ENCODE results near the gene BLVRA. TPM values are rescaled to one million over a fixed set of nuclear protein-coding genes. Genes with fewer than 3 reads are reported as not detected.
A peak's percentile ranks its signal among the peaks of the same experiment; 100 is the strongest.
"Not testable (repeated sequence)": the region's sequence is repeated elsewhere in the genome, so short reads cannot be mapped to it uniquely, and the experiment has no call there.

Gene BLVRA
- polyA plus RNA-seq, 2 of the 4 experiments (the other 2 are of a cell fraction), result 68.5 to 85.4 TPM

DNA sequence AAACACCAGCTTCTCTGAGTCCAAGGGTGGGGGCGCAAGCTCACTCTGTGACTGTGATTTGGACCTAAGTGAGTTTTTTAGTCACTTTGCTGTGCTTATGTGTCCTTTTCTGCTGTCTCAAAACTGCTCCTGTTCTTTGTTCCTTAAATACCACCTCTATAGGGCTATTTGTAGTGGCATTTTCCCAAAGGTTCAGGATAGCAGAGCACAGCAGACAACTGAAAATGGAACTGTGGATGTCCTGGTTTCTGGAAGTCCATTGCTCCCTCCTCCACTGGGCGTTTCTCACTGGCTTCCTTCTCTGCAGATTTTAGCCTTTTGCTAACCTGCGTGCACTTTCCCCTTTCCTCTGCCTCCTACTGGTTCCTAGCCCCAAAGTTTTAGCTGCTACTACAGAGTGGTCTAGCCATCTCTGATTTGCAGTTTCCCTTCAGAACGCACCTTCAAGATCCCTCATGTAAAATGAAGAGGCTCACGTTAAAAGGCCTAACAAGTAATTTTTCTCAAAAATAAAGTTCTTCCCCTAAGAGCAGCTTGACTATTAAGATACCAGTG lies 25.6 kb downstream of the BLVRA start:
- DNase-seq (ENCODE audit: low read depth in 1 of 2, low spot score in 1 of 2), result no peak
- CTCF ChIA-PET, result interaction anchor here (0.7 to 1.4 kb wide), 4 partner anchors 15 to 201 kb away, joined by 3 to 4 read pairs (median 3); partner anchors contain the start of gene STK17A
- Histone ChIP-seq H3K9me3 (no peaks in the 10 kb centered on the region), H3K4me1 (peaks cover 43% of the 10 kb centered on the region), H3K4me2 (no peak overlapping the region), H3K4me3 (no peak overlapping the region), H3K27ac (peak overlapping the region in 1 of 2 experiments; percentile 2; a peak in 1 of 6 replicates)
- TF ChIP-seq GATA3 (IDR thresholded peaks at IDR 0.05; ENCODE audit: borderline replicate concordance), result no peak
- TF ChIP-seq, protein P1, sequence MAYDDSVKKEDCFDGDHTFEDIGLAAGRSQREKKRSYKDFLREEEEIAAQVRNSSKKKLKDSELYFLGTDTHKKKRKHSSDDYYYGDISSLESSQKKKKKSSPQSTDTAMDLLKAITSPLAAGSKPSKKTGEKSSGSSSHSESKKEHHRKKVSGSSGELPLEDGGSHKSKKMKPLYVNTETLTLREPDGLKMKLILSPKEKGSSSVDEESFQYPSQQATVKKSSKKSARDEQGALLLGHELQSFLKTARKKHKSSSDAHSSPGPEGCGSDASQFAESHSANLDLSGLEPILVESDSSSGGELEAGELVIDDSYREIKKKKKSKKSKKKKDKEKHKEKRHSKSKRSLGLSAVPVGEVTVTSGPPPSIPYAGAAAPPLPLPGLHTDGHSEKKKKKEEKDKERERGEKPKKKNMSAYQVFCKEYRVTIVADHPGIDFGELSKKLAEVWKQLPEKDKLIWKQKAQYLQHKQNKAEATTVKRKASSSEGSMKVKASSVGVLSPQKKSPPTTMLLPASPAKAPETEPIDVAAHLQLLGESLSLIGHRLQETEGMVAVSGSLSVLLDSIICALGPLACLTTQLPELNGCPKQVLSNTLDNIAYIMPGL (CRISPR knock-in tag; IDR thresholded peaks at IDR 0.05; ENCODE audit: borderline replicate concordance), result no peak
- TF ChIP-seq ESRRA (IDR thresholded peaks at IDR 0.05; ENCODE audit: borderline replicate concordance, low read length), result no peak
- TF ChIP-seq, protein P2, sequence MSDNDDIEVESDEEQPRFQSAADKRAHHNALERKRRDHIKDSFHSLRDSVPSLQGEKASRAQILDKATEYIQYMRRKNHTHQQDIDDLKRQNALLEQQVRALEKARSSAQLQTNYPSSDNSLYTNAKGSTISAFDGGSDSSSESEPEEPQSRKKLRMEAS (IDR thresholded peaks at IDR 0.05), result no peak
- no peak for TF ChIP-seq POLR2AphosphoS2 (conservative IDR thresholded peaks at IDR 0.05; ENCODE audit: low read length)
- TF ChIP-seq SREBF2 (IDR thresholded peaks at IDR 0.05), result no peak
- TF ChIP-seq, protein P3, sequence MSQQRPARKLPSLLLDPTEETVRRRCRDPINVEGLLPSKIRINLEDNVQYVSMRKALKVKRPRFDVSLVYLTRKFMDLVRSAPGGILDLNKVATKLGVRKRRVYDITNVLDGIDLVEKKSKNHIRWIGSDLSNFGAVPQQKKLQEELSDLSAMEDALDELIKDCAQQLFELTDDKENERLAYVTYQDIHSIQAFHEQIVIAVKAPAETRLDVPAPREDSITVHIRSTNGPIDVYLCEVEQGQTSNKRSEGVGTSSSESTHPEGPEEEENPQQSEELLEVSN (IDR thresholded peaks at IDR 0.05; ENCODE audit: borderline replicate concordance, low read depth), result no peak
- TF ChIP-seq, protein P4, sequence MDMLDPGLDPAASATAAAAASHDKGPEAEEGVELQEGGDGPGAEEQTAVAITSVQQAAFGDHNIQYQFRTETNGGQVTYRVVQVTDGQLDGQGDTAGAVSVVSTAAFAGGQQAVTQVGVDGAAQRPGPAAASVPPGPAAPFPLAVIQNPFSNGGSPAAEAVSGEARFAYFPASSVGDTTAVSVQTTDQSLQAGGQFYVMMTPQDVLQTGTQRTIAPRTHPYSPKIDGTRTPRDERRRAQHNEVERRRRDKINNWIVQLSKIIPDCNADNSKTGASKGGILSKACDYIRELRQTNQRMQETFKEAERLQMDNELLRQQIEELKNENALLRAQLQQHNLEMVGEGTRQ (IDR thresholded peaks at IDR 0.05), result no peak
- TF ChIP-seq, protein P5, sequence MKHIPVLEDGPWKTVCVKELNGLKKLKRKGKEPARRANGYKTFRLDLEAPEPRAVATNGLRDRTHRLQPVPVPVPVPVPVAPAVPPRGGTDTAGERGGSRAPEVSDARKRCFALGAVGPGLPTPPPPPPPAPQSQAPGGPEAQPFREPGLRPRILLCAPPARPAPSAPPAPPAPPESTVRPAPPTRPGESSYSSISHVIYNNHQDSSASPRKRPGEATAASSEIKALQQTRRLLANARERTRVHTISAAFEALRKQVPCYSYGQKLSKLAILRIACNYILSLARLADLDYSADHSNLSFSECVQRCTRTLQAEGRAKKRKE (CRISPR knock-in tag; IDR thresholded peaks at IDR 0.05; ENCODE audit: low read depth), result no peak
- no peak for TF ChIP-seq SMC3 (IDR thresholded peaks at IDR 0.05)
- TF ChIP-seq CEBPB (IDR thresholded peaks at IDR 0.05), result no peak
- TF ChIP-seq KDM5A (IDR thresholded peaks at IDR 0.05), result no peak
- TF ChIP-seq HOXA7 (CRISPR knock-in tag; IDR thresholded peaks at IDR 0.05), result no peak
- TF ChIP-seq JUNB (IDR thresholded peaks at IDR 0.05), result no peak
- no peak for TF ChIP-seq TP53 (CRISPR knock-in tag; IDR thresholded peaks at IDR 0.05)
- WGBS (ENCODE audit: missing lambda C conversion rate), result 87% methylated on average over 5 of the region's 5 CpGs
- no peak for FAIRE-seq
- no peak for ATAC-seq
- POLR2A ChIA-PET, result interaction anchor here (0.7 kb wide), 1 partner anchor 55 kb away, joined by 4 read pairs; the partner anchor contains the start of gene COA1

DNA sequence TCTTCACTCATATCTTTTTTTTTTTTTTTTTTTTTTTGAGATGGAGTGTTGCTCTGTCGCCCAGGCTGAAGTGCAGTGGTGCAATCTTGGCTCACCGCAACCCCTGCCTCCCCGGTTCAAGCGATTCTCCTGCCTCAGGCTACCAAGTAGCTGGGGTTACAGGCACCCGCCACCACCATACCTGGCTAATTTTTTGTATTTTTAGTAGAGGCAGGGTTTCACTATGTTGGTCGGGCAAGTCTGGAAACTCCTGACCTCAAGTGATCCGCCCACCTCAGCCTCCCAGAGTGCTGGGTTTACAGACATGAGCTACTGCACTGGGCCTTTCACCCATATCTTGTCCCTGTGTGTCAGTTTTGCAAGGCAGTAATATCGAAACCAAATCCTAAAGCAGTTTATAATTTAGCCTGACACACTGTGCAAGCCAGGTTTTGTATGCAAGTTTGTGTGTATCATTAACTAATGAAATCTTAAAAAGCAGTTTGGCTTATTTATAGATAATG lies 26.2 kb downstream of the BLVRA start:
- not testable (repeated sequence) for H3K4me3 ChIP-seq; FAIRE-seq; ATAC-seq; DNase-seq (ENCODE audit: low read depth in 1 of 2, low spot score in 1 of 2); H3K9me3 ChIP-seq
- WGBS (ENCODE audit: missing lambda C conversion rate), result 89% methylated on average over 8 of the region's 8 CpGs
- ChIA-PET CTCF (interaction anchor here (0.7 to 1.4 kb wide), 5 partner anchors 15 to 202 kb away, joined by 3 to 4 read pairs (median 3); partner anchors contain the start of gene STK17A), POLR2A (interaction anchor here (0.7 kb wide), 2 partner anchors 34 to 55 kb away, joined by 4 read pairs; partner anchors contain the start of gene COA1)
- Histone ChIP-seq H3K4me2 (peak overlapping the region; percentile 59), H3K27ac (0 out of 6 replicates have a peak overlapping the region, but pooled peaks of 1 of the 2 experiments have one; percentile 39), H3K4me1 (peaks cover 38% of the 10 kb centered on the region)

DNA sequence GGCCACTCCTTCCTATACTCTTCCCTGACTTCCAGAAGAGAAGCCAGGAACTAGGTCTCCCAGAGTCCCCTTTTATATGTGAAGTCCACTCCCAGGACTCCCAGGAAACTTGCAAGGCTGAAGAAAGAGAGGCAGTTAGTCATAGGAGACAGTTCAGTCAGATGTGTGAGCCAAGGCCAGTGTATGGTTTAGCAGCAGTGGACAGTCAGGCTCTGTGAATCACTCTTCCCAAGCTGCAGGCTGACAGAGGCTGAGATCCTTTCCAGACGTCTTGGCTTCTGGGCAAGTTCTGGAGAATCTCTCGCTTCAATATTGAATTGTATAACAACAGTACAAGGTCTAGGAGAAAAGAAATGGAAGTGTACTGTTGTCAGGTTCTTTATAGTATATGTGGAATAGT lies 26.9 kb downstream of the BLVRA start:
- Histone ChIP-seq H3K9me3 (no peaks in the 10 kb centered on the region), H3K27ac (peak overlapping the region; percentile 14 to 61; a peak in 4 of 6 replicates), H3K4me3 (no peak overlapping the region), H3K4me2 (peak overlapping the region; percentile 59), H3K4me1 (peaks cover 32% of the 10 kb centered on the region)
- CTCF ChIA-PET, result interaction anchor here (0.7 to 1.4 kb wide), 3 partner anchors 14 to 619 kb away, joined by 3 to 4 read pairs (median 3); no protein-coding TSS in a partner anchor
- TF ChIP-seq GATA3 (IDR thresholded peaks at IDR 0.05; ENCODE audit: borderline replicate concordance) (no peak), FOSL2 (IDR thresholded peaks at IDR 0.05) (no peak), FOSL2 (CRISPR knock-in tag; IDR thresholded peaks at IDR 0.05) (0 out of 2 replicates have a peak, but pooled peaks have one; percentile 13)
- TF ChIP-seq, protein P6, sequence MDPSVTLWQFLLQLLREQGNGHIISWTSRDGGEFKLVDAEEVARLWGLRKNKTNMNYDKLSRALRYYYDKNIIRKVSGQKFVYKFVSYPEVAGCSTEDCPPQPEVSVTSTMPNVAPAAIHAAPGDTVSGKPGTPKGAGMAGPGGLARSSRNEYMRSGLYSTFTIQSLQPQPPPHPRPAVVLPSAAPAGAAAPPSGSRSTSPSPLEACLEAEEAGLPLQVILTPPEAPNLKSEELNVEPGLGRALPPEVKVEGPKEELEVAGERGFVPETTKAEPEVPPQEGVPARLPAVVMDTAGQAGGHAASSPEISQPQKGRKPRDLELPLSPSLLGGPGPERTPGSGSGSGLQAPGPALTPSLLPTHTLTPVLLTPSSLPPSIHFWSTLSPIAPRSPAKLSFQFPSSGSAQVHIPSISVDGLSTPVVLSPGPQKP (IDR thresholded peaks at IDR 0.05; ENCODE audit: low read depth, low read length), result no peak
- peak; percentile 91 to 92; a peak in 5 of 6 replicates for ATAC-seq
- WGBS (ENCODE audit: missing lambda C conversion rate), result 62% methylated on average over 2 of the region's 2 CpGs
- DNase-seq (ENCODE audit: low read depth in 1 of 2, low spot score in 1 of 2), result peak in 1 of 2 experiments; percentile 62
- no peak for FAIRE-seq
- POLR2A ChIA-PET, result interaction anchor here (0.6 to 0.7 kb wide), 2 partner anchors 29 to 35 kb away, joined by 3 to 4 read pairs; no protein-coding TSS in a partner anchor
